A549 (cell line): ENCODE results near the gene LRAT.

Experiments used
- CHD2 ChIP-seq: fragments of 150-350 bp; IDR thresholded peaks from 2 replicates; pipeline ENCODE4 v1.6.1; 2014; ENCODE audit warnings: low read length; ENCODE audit not compliant: partially characterized antibody
- MAZ ChIP-seq: fragments of 150-350 bp; IDR thresholded peaks from 2 replicates; pipeline ENCODE4 v1.6.1; 2014; ENCODE audit warnings: antibody characterized with exemption, low read depth, low read length, borderline replicate concordance
- POLR2A ChIP-seq: IDR thresholded peaks from 2 replicates; pipeline ENCODE4 v1.6.1; 2012; ENCODE audit warnings: mild to moderate bottlenecking, low read length
- REST ChIP-seq: fragments of 200-600 bp; sonication (generic); IDR thresholded peaks from 2 replicates; pipeline ENCODE4 v1.6.1; 2016; ENCODE audit warnings: antibody characterized with exemption, mild to moderate bottlenecking, moderate library complexity

DNA sequence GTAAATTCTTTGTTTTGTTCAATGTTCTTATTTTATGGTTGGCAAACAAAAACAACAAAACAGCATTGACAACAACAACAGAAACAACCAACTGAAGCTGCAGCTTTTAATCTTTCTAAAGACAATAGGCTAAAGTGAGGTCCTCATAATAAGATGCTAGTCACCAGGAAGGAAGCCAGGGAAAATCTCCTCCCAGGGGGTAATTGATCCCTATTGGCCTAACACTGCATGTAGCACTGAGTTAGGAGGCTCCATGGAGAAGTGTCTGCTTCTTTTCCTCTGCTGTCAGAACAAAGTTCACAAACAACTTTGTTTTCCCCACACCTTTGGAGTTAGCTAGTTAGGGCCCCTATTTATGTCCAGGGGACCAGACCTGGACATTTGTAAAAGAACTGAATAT is 4.7 kb upstream of the LRAT start:
- TF ChIP-seq POLR2A (no peak), CHD2 (no peak), MAZ (no peak), REST (no peak)
